Nasal cavity respiratory epithelium epithelial cell of viscerocranial mucosa (primary cell): ENCODE data around the gene SIPA1L2. TPM values are rescaled to one million over a fixed set of nuclear protein-coding genes. Genes with fewer than 3 reads are reported as not detected.

Experiments
- total RNA-seq: library from RNA; depleted of rRNA; stranded (reverse); fragments of >200 nt; gene quantifications from 2 replicates; pipeline ENCODE4 v1.2.3, GENCODE V29; 2014

Gene SIPA1L2
- 38.6 and 48.6 TPM in 2 replicates for total RNA-seq

DNA sequence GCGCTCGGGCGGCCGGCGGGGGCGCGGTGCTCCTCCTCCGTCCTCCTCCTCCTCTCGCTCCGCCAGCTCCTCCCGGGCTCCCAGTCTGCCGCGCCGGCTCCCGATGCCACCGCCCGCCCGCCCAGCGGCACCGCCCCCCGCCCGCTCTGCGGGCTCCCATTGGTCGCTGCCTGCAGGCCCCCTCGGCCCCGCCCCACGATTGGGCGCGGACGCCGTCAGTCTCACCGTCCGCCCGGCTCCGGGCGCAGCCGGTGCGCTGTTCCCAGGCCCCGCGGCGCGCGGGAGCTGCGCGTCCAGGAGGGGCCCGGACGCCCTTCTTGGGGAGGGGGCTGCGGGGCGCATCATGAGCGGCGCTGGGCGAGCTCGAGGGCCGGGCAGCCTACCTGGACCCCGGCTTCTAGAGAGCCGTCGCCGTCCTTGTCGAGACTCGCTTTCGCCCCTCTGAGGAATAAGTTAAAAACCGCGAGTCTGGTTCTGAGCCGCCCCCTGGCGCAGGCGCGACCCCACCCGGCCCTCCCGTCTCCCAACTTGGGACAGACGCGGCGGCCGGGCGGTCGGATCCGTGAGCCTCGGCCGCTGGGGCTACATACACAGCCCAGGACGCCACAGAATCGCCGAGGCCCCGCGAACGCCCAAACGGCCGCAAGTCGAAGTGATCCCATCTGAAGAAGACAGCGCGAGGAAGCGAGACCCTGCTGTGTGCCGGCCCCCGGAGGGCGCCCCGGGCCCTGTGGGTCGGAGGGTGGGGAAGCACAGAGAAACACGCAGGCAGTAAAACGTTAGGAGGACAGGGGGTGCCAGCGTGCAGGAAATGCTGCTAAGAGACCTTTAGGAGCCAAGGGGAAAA lies at the start of gene SIPA1L2:
TSS of gene SIPA1L2 (minus strand) at position 87 of the 847 bp plus-strand sequence. CDS start 114,794 bp downstream, outside the sequence.

Other genes with a start within 250 kb of the SIPA1L2 start
- gene MAP10, start 175.3 kb upstream of the SIPA1L2 start, total RNA-seq: 0.34 and 1.4 TPM in 2 replicates